Gastroesophageal sphincter (tissue), 3 donors: ENCODE measurements around the gene HECTD1.
"Not testable (repeated sequence)": the region's sequence is repeated elsewhere in the genome, so short reads cannot be mapped to it uniquely, and the experiment has no call there.

ENCODE experiments used
- CTCF ChIP-seq, 4 experiments: fragments of 200-600 bp in 2 of 4; fragments of 450-650 bp in 2 of 4; sonication (generic) in 1 of 4; IDR thresholded peaks; one replicate each; pipeline ENCODE4 v1.5.1; 2017 to 2019; ENCODE audit warnings: antibody characterized with exemption in 4 of 4, mild to moderate bottlenecking in 2 of 4, moderate library complexity in 2 of 4
- POLR2A ChIP-seq, 2 donors: fragments of 450-650 bp; IDR thresholded peaks; one replicate each; pipeline ENCODE4 v1.6.1; 2017; ENCODE audit warnings: antibody characterized with exemption in 2 of 2, mild to moderate bottlenecking in 2 of 2, moderate library complexity in 1 of 2

DNA sequence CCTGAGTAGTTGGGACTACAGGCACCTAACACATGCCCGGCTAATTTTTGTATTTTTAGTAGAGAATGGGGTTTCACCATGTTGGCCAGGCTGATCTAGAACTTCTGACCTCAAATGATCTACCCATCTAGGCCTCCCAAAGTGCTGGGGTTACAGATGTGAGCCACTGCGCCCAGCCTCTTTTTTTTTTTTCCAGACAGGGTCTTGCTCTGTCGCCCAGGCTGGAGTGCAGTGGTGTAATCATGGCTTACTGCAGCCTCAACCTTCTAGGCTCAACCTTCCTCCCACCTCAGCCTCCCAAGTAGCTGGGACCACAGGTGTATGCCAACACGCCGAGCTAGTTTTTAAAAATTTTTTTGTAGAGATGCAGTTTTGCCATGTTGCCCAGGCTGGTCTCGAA, 25.6 kb downstream of the HECTD1 start:
- TF ChIP-seq POLR2A, CTCF (IDR thresholded peaks at IDR 0.05): not testable (repeated sequence)
